GM20431 (cell line): ENCODE measurements around the gene RTN4.
"Not testable (repeated sequence)": the region's sequence is repeated elsewhere in the genome, so short reads cannot be mapped to it uniquely, and the experiment has no call there.

Source experiments
- in situ Hi-C: fragments of 300-500 bp; cut with MseI, MboI; formaldehyde crosslinking; loops from one replicate; pipeline ENCODE4 v1.15.0; 2020; ENCODE audit warnings: low sequenced_read_pairs; ENCODE audit not compliant: unreplicated experiment

RTN4 gene

GRCh38 chr2:55012672-55013484 lies 37.4 kb downstream of the RTN4 start:
- in situ Hi-C loops = no loop called here

DNA sequence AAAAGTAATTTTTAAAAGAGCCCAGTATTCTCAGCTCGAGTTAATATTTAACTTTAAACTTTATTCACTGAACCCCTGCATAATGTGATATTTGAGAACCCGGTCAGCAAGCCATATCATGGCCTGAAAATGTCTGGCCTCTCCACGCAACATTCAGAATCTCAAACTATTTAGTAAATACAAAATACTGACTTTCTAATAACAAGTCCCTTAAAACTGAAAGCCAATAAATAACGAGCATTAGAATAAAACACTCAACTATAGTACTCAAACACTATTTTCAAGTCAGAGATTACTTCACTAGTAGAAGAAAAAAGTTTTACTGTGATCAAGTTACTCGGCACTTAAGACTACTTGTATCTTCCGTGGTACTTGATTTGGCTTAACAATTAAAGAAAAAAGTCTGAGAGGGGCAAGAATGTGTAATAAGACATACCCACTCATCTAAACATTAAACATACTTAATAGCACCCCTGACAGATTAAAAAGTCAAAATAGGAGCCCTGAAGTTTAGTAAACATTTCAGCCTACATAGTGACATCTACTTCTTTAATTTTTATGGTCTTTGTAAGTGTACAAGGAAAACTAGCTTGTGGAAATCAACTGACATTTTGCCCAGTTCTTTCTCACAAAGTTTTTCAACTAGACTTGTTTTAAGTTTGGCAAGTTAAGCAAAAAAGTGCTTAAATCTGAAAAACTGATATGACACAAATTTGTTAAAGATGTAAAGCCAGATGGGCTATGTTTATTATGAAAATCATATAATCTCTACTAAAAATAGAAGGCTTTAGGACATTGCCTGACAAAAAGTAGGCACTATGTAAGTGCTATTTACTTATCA lies 38.2 kb downstream of the RTN4 start:
- in situ Hi-C loops = no loop called here

GRCh38 chr2:55010915-55011314 lies 39.3 kb downstream of the RTN4 start:
- in situ Hi-C loops = no loop called here

DNA sequence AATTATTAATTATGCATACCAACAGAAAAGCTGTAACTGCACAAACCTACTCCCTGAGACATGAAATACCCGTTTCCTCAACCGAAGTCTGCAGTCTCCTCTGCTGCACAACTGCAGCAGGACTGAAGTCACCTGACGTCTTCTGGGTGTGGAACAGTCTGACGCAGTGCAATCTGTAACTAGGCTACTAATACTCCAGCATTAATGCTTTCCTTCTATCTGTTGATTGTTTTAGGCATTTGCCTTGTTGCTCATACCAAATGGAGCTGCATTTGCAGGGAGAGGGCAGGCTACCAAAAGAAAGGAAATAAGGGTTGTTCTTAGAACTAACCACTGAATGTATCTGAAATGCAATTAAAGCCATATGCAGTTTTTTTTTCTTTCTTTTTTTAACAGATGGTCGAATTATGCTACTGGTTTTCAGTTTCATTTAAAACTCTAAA lies 40.1 kb downstream of the RTN4 start:
- in situ Hi-C loops = no loop called here

- in situ Hi-C loops = no loop called here
These were observed 40.8 kb downstream of the RTN4 start for GRCh38 chr2:55009277-55010060.

DNA sequence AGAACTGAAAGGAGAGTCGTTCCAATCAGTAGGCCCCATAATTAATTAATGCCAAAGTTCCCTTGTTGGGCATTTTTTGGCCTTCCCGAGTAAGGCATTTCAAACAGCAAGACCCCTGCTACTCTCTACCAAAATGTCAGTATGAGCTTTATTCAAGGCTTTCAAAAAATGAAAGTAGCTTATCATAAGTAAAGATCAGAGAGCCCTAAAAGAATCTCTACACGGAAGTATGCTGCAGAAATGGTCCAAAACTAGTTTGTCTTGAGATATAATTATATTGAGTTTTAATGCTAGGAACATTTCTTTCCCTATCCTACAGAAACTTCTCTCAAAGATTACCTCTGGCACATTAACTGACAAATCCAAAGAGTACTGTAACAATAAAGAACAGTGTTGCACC lies 43.9 kb downstream of the RTN4 start:
- in situ Hi-C loops = no loop called here

DNA sequence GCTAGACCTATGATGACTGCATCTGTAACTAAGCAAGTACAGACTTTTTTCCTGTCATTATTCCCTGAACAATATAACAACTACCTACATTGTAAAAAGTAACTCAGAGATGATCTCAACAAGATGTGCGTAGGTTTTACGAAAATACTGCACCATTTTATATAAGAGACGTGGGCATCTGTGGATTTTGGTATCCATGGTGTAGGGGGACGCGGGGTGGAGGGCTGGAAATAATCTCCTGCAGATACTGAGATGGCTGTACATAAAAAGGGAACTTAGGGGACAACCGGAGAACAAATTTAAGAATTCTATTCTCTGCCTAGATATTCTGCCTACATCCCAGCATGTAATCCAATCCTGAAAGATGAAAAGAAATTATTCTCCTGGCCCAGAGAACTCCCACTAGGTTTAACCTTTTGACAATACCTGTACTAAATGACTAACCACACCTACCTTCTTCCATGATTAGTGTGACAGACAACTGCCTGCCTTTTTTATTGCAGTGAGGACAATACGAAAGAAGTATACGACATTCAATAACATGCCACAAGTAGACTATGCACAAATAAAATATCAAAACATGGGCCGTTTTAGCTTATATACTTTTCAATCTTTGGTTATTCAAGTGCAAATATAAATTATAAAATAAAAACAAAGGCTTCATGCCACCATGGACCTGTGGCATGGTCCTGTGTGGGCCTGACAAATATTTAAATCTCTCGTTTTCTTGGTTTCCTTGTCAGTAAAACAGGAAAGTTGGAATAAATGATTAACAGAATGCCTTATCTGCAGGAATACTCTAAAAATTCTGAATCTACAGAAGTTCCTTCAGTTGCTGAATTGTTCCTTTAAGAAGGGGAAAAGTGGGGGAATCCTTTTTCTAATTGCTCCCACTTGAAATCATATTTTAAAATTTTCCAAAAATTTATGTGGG lies 46.3 kb downstream of the RTN4 start:
- in situ Hi-C loops = no loop called here

GRCh38 chr2:55001716-55002115 lies 48.5 kb downstream of the RTN4 start:
- in situ Hi-C loops = no loop called here

DNA sequence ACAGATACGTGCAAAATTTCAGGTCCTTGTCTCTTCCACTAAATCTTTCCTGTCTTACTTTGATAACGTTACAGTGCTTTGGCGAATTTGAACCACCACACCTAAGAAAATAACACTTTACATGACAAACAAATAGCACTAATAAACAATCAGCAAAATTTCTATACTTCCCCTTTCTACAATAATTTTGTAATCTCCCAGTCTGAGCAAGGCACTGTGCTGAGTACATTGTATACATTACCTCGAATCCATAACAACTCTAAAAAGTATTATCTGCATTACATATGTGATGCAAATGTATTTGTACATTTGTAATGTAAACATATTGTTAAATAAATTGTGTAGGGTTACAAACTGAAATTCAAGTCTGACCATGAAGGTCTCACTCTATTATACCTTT lies 49.9 kb downstream of the RTN4 start:
- in situ Hi-C loops = no loop called here

- in situ Hi-C loops = no loop called here
These were observed 51.1 kb downstream of the RTN4 start for GRCh38 chr2:54999182-54999581.

DNA sequence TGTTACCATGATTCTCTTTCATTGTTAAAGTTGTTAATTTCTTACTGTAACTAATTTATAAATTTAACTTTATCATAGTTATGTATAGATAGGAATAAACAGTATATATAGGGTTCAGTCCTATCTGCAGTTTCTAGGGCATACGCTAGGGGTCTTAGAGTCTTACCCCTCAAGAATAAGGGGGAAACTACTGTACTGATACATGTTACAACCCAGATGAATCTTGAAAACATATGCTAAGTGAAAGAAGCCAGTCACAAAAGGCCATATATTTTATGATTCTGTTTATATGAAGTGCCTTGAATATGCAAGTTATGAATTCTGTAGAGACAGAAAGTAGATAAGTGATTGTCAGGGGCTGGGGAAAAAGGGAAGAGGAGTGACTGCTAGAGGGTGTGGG lies 52.4 kb downstream of the RTN4 start:
- in situ Hi-C loops = no loop called here

- in situ Hi-C loops = no loop called here
These were observed 54.7 kb downstream of the RTN4 start for GRCh38 chr2:54995553-54995952.

DNA sequence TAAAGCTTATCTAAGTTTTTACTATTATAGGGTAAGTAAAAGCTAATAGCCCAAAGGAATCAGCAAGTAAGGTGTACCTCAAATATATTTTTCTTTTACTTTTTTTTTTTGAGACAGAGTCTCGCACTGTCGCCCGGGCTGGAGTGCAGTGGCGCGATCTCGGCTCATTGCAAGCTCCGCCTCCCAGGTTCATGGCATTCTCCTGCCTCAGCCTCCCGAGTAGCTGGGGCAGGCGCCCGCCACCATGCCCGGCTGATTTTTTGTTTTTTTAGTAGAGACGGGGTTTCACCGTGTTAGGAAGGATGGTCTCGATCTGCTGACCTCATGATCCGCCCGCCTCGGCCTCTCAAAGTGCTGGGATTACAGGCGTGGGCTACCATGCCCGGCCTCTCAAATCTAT lies 59.6 kb downstream of the RTN4 start:
- in situ Hi-C loops = not testable (repeated sequence)

DNA sequence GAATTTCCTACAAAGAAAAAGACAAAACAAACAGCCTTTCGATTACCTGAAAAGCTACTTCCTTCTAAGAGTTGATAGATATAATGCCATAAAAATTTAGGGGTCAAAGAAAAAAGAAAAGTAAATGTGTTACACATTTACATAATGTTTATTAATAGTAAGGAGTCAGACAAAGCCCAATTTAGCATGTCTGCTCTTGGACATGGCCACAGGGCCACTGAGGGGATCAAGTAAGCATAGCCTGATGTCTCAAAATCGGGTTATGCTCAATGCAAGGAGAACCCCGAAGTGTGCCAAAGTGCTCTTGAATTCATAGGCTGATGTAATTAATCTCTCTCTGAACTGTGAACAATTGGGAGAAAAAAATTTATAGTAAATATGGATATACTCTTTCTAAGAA lies 61.6 kb downstream of the RTN4 start:
- in situ Hi-C loops = no loop called here

- in situ Hi-C loops = no loop called here
These were observed 64.0 kb downstream of the RTN4 start for GRCh38 chr2:54986264-54986663.

GRCh38 chr2:54984476-54984875 lies 65.8 kb downstream of the RTN4 start:
- in situ Hi-C loops = no loop called here

DNA sequence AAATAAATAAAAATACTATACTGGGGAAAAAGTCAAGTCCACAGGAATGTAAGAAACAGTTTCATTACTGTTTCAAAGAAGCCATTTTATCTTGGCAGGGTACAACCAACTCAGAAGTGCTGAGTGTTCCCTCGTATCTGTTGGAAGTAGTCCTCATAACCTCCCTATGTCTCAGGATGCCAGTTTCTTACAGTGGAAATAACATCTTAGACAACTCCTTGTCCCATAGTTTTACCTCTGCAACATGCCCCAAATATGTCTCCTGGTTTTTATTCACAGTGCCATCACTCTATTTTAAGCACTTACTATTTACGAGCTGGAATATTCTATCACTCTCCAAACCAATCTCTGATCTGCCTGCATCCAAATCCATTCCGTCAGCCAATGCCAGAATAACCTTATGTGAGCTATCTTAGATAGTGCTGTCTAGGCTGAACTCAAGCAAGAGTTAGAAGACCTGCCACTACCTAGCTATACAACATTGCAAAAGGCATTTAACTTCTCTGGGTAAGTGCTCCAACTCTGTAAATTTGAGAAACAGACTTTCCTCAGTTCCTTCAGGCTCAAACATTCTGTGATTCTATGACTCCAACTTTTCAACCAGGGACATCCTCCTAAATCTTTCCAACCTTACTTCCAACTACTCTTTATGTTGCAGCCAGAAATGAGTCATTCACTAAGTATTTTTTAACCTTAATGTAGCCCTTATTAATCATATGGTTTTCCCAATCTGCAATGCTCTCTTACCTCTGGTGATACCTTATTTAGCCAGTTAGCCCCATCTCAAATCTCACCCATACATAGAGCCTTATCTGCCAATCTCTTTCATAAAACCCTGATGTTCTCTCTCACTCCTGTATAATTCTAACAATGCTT lies 66.7 kb downstream of the RTN4 start:
- in situ Hi-C loops = no loop called here

DNA sequence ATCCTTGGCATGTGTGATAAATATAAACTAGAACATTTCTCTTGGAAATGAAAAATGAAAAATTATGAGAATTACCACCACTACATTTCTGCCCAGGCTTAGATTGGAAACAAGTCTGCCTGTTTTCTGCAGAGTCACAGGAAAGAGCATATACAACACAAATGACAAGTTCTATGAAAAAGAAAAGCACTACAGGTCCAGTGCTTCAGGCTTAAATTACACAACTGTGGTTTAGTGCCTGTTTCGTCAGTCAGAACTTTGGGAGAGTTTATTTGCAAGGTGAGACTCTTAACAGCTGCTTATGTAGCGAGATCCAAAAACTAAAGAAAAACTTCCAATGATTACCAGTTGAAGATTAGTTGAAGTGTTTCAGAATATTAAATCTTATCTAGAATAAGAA lies 68.9 kb downstream of the RTN4 start:
- in situ Hi-C loops = no loop called here
